ENCODE measurements around the gene CXorf49.
"Not testable (repeated sequence)": the region's sequence is repeated elsewhere in the genome, so short reads cannot be mapped to it uniquely, and the experiment has no call there.

Gene CXorf49

DNA sequence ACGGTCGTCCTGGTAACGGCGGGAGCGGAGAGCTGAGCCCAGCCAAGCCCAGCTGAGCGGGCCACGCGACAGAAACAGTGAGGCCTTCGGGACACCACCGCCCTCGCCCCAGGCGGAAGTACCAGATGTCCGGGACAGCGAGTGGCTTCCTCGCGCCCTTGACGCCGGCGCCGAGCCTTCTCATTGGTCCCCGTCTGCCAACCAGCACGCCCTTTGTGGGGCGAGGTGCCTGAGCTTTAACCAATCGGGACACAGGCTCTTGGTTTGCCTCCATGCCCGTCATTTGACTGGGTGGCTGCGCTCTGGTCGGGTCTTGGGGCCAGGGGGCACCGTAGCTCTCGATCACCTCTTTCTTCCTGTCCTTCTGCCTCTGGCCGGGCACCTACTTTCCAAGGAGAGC, at the start of gene CXorf49:
CXorf49 (minus strand) TSS at position 101 of the 400 bp plus-strand sequence. CDS start 134 bp downstream, outside the sequence.
- DNase-seq (ENCODE audit: low read depth in 2 of 2) = not testable (repeated sequence)

DNA sequence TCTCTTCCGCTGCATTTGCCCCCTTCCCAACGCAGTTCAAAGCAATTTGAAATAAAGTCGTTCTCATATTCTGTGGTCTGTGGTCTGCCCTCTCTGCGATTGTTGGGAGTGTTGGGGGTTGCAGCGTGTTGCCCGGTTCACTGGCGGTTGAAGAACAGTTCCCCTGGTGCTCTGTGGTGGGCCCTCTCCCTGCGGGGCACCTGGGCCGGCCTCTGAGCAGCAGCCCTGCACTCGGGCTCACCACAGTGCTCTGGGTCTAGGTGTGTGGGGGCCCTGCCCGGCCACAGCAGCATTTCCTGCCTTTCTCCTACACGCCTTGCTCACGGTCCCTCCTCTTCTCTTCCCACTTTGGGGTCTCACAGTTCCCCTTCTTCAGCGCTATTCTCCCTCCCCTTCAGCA, 49.0 kb upstream of the CXorf49 start:
- DNase-seq (ENCODE audit: low read depth in 2 of 2) = not testable (repeated sequence)

DNA sequence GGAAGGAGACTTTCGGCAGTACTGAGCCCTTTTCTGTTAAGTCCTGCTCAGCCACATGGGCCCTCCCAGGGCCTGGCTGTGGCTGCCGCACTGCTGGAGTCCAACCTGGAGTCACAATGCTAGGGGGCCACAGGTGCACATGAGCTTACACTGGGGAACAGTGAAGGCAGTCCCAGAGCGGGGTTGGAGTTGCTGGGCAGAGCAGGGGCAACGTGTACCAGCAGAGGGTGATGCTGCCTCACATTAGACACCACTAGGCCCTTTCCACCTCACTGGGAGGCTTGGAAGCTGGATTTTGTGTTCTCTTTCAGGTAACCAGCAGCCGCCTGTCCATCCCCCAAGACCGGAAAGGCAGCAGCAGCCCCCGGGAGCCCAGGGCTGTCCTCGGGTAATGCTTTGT, 47.5 kb upstream of the CXorf49 start:
- DNase-seq (ENCODE audit: low read depth in 2 of 2) = not testable (repeated sequence)

DNA sequence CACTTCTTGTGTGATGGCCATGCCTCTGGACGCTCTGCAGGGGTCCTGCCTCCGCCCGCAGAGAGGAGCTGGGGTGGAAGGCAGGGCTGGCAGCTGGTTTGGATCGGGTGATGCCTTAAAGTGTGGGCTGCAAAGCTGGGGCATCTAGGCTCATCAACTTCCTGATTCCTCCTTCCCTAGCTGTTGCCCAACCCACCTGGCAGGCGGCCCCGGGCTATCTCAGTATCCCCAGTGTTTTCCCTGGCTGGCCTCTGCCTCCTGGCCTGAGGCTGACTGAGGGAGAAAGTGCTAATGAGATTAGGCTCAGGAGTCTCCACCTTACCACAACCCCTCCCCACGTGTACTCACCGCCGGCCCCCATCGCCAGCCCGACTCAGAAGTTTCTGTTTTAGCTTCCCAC, 46.7 kb upstream of the CXorf49 start:
- not testable (repeated sequence) for DNase-seq (ENCODE audit: low read depth in 2 of 2)

DNA sequence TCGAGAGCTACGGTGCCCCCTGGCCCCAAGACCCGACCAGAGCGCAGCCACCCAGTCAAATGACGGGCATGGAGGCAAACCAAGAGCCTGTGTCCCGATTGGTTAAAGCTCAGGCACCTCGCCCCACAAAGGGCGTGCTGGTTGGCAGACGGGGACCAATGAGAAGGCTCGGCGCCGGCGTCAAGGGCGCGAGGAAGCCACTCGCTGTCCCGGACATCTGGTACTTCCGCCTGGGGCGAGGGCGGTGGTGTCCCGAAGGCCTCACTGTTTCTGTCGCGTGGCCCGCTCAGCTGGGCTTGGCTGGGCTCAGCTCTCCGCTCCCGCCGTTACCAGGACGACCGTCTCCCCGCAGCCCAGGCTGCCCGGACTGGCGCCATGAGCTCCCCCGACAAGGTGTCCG, 45.0 kb upstream of the CXorf49 start, which contains the start of gene CXorf49B:
CXorf49B (plus strand) TSS at position 301 of the 400 bp plus-strand sequence; CDS start at position 376, 75 bp downstream.
- not testable (repeated sequence) for DNase-seq (ENCODE audit: low read depth in 2 of 2)

DNA sequence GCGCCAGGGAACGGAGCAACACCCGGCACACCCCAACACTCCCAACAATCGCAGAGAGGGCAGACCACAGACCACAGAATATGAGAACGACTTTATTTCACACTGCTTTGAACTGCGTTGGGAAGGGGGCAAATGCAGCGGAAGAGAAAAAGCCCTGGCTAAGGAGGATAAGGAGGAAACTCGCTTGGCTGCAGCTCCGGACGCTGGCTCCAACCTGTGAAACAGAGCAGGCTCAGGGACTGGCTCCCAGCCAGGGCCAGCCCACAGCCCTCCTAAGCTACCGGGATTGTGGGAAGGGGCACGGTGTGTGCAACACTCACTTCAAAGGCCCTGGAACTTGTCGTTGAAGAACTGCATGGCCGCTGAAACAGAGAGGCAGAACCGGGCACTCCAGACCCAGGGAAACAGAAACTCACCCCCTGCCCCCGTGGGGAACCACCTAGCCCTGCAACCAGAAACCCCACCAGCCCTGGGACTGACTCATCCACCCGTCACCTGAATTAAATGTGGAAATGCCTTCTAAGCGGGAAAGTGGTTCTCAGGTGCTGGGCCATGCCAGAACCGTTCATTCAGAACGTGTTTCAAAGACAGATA, 42.7 kb upstream of the CXorf49 start:
- DNase-seq (ENCODE audit: low read depth in 2 of 2) = not testable (repeated sequence)

DNA sequence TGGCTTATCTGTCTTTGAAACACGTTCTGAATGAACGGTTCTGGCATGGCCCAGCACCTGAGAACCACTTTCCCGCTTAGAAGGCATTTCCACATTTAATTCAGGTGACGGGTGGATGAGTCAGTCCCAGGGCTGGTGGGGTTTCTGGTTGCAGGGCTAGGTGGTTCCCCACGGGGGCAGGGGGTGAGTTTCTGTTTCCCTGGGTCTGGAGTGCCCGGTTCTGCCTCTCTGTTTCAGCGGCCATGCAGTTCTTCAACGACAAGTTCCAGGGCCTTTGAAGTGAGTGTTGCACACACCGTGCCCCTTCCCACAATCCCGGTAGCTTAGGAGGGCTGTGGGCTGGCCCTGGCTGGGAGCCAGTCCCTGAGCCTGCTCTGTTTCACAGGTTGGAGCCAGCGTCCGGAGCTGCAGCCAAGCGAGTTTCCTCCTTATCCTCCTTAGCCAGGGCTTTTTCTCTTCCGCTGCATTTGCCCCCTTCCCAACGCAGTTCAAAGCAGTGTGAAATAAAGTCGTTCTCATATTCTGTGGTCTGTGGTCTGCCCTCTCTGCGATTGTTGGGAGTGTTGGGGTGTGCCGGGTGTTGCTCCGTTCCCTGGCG, 2.3 kb upstream of the CXorf49 start:
- DNase-seq (ENCODE audit: low read depth in 2 of 2) = not testable (repeated sequence)

DNA sequence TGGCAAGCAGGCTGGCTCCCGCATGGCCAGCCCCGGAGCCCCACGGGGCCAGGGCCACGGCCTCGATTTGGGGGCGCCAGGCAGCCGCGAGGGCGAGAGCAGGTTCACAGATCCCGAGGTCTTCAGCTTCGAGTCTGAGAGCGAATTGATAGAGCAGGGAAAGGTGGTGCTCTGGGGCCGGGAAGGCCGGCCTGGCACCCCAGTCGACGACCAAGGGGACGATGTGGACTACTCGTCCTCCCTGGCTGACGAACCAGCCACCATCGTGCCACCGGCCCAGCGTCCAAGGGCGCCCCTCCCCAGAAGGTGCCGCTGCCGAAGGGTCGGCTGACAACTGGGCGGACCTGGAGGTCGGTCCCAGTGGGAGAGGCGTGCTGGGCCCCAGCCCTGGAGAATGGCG, 1.1 kb upstream of the CXorf49 start:
- DNase-seq (ENCODE audit: low read depth in 2 of 2) = not testable (repeated sequence)

DNA sequence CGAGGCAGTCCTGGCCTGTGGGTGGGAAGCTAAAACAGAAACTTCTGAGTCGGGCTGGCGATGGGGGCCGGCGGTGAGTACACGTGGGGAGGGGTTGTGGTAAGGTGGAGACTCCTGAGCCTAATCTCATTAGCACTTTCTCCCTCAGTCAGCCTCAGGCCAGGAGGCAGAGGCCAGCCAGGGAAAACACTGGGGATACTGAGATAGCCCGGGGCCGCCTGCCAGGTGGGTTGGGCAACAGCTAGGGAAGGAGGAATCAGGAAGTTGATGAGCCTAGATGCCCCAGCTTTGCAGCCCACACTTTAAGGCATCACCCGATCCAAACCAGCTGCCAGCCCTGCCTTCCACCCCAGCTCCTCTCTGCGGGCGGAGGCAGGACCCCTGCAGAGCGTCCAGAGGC, 1.8 kb downstream of the CXorf49 start:
- not testable (repeated sequence) for DNase-seq (ENCODE audit: low read depth in 2 of 2)

DNA sequence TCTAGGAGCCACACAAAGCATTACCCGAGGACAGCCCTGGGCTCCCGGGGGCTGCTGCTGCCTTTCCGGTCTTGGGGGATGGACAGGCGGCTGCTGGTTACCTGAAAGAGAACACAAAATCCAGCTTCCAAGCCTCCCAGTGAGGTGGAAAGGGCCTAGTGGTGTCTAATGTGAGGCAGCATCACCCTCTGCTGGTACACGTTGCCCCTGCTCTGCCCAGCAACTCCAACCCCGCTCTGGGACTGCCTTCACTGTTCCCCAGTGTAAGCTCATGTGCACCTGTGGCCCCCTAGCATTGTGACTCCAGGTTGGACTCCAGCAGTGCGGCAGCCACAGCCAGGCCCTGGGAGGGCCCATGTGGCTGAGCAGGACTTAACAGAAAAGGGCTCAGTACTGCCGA, 2.5 kb downstream of the CXorf49 start:
- not testable (repeated sequence) for DNase-seq (ENCODE audit: low read depth in 2 of 2)

DNA sequence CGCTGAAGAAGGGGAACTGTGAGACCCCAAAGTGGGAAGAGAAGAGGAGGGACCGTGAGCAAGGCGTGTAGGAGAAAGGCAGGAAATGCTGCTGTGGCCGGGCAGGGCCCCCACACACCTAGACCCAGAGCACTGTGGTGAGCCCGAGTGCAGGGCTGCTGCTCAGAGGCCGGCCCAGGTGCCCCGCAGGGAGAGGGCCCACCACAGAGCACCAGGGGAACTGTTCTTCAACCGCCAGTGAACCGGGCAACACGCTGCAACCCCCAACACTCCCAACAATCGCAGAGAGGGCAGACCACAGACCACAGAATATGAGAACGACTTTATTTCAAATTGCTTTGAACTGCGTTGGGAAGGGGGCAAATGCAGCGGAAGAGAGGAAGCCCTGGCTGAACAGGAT, 4.0 kb downstream of the CXorf49 start:
- not testable (repeated sequence) for DNase-seq (ENCODE audit: low read depth in 2 of 2)

DNA sequence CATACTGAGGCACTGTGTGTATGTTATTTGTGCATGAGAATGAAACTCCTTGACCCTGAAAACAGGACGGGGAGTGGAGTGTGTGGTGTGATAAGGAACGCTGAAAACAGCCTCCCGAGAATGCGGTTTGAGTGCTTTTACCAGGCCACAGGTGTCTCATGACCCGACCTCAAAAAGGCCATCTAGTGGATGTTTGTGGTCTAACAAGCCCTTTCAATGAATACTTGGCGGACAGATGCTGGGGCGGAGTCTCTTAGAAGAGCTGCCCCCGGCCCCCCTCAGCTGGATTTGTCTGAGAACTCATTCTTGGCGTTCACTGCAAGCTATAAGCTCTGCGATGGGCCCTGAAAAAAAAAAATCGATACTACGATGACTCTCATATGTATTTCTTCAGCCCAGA, 15.2 kb downstream of the CXorf49 start:
- DNase-seq (ENCODE audit: low read depth in 2 of 2) = not testable (repeated sequence)

DNA sequence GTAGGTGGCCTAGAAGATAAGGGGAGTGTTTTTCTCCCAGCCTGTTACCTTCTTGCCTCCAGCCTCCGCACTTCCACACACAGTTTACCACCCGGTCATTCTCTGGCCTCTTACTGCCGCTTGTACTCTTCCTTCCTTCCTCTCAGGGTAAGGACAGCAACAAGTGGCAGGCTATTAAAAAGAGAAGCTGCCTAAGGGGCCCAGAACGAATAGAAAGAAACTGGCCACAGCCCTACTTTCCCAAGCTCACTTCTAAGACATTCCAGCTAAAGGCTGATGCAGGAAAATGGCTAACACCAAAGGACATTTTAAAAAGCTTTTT, 19.1 kb downstream of the CXorf49 start:
- not testable (repeated sequence) for DNase-seq (ENCODE audit: low read depth in 2 of 2)

DNA sequence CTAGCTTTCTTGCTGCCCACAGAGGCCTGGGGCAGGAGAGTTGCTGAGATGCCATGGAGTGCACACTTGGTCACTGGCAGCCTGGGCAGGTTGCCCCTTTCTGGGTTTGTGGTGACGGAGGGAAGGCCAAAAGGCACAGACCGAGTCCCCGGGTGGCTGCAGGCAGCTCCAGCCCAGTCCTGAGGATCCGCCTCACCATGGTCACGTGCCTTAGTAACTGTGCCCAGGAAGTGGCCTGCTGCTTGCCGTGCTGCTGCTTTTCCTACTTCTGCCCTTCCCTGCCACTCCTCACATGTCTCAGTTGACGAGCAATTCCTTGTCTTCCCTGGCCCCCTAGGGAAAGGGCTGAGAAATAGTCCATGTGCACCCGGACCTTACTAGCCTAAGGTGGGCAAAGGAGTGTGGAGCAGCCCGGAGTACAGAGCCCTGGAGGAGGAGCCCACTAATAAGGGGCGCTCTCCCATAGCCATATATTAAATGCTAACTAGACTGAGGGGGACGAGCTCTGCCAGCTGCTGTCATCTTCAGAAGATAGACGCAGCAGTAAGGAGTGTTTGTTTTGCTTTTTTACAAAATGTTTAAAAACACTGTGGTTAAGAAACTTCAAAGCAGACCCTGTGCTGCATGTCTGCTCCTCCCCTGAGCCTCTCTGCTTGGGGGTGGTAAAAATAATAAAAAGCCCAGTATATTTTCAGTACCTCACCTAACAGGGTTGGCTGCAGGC, 19.6 kb downstream of the CXorf49 start:
- DNase-seq (ENCODE audit: low read depth in 2 of 2) = not testable (repeated sequence)

DNA sequence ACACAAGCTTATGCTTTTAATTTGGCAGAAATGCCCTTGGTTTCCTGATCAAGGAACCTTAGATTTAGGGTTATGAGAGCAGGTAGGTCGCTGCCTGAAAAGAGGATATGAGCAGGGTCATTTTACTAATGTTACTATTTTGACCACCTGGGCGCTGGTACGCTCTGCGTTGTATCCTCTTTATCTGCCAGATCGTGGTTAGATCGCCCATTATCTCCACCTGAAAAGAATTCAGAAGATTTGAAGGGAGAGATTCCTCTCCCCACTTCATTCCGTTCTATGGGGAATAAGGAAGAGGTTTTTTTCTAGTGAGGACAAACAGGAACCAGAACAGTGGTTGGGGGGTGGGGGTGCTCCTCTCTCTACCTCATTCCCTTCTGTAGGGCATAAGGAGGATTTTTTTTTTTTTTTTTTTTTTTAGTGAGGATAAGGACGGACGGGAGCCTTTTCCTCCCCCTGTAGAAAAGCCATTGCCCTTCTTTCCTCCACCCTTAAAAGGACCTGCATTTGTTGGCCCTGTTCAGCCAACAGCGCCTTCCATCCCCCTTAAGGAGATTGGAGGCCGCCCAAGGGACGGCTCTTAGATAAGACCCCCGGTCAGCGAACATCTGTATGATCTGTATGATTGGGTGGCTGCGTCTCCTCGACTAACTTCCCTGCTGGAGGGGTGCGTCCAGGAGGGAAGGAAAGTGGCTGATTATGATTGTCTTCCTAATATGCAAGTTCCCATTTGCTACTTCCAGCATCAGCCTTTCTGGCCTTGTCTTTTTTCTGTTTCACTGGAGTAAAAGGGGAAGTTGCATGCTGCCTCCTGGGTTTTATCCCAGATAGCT, 20.4 kb downstream of the CXorf49 start:
- not testable (repeated sequence) for DNase-seq (ENCODE audit: low read depth in 2 of 2)

DNA sequence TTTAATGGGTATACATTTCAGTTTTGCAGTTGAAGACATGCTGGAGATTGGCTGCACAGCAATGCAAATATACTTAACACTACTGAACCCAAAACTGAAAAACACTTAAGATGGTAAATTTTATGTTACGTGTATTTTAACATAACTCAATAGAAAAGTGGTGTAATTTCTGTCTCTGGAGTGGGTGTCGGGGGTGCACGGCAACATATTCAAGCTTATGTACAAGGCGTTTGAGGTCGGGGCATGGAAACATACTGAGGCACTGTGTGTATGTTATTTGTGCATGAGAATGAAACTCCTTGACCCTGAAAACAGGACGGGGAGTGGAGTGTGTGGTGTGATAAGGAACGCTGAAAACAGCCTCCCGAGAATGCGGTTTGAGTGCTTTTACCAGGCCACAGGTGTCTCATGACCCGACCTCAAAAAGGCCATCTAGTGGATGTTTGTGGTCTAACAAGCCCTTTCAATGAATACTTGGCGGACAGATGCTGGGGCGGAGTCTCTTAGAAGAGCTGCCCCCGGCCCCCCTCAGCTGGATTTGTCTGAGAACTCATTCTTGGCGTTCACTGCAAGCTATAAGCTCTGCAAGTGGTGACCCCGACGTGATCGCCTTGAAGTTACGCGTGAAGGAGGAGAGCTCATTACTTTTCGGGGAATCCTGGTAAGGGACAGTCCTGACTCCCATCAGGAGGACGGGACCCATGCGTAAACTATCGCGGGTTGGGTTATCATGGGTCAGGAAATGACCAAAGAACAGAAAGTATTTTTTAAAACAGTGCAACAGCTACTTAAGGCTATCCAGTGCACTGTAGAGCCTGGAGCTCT, 21.2 kb downstream of the CXorf49 start:
- not testable (repeated sequence) for DNase-seq (ENCODE audit: low read depth in 2 of 2)

DNA sequence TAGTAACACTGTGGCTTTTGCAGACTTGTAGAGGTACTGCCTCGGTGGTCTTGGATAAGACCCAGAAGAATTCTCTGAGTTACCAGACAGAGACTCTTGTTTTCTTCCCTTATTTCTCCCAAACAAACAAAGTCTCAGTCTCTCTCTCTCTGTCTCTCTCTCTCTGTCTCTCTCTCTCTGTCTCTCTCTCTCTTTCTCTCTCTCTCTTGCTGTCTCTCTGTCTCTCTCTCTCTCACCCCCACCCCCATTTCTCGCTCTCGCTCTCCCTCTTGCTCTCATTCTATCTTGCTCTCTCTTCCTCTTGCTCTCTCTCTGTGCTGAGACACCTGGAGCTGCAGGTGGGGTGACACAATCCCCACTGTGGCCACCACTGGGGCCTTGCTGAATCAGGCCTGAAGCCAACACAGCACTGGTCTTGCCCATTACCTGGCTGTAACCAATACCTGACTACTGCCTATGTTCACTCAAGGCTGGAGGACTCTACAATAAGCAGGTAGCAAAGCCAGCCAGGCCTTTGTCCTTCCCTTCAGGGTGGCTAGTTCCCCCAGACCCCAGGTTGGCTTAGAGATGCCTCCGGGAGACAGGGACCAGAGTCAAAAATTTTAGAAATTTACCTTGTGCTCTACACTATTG, 38.4 kb downstream of the CXorf49 start:
- no peak for DNase-seq (ENCODE audit: low read depth in 2 of 2)

DNA sequence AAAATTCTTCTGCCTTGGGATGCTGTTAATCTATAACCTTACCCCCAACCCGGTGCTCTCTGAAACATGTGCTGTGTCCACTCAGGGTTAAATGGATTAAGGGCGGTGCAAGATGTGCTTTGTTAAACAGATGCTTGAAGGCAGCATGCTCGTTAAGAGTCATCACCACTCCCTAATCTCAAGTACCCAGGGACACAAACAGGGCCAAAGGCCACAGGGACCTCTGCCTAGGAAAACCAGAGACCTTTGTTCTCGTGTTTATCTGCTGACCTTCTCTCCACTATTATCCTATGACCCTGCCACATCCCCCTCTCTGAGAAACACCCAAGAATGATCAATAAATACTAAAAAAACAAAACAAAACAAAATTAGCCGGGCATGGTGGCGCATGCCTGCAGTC, 40.9 kb downstream of the CXorf49 start:
- not testable (repeated sequence) for DNase-seq (ENCODE audit: low read depth in 2 of 2)

DNA sequence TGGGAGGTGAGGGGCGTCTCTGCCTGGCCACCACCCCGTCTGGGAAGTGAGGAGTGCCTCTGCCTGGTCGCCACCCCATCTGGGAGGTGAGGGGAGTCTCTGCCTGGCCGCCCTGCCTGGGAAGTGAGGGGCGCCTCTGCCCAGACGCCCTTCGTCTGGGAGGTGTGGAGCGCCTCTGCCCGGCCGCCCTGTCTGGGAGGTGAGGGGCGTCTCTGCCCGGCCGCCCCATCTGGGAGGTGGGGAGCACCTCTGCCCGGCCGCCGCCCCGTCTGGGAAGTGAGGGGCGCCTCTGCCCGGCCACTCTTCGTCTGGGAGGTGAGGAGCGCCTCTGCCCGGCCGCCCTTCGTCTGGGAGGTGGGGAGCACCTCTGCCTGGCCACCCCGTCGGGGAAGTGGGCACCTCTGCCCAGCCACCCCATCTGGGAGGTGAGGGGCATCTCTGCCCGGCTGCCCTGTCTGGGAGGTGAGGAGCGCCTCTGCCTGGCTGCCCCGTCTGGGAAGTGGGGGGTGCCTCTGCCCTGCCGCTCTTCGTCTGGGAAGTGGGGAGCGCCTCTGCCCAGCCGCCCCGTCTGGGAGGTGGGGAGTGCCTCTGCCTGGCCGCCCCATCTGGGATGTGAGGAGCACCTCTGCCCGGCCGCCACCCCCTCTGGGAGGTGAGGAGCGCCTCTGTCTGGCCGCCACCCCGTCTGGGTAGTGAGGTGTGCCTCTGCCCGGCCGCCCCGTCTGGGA, 41.9 kb downstream of the CXorf49 start:
- DNase-seq (ENCODE audit: low read depth in 2 of 2) = not testable (repeated sequence)

DNA sequence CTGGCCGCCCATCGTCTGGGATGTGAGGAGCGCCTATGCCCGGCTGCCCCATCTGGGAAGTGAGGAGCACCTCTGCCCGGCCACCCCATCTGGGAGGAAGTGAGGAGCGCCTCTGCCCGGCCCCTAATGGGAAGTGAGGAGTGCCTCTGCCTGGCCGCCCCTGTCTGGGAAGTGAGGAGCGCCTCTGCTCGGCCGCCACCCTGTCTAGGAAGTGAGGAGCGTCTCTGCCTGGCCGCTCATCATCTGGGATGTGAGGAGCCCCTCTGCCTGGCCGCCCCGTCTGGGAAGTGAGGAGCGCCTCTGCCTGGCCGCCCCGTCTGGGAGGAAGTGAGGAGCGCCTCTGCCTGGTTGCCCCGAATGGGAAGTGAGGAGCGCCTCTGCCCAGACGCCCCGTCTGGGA, 42.4 kb downstream of the CXorf49 start:
- DNase-seq (ENCODE audit: low read depth in 2 of 2) = not testable (repeated sequence)

Data from stimulated activated CD8-positive, alpha-beta memory T cell treated with anti-CD3 and anti-CD28 coated beads, Interleukin-7, amount 100 ng/mL, for 4 hours (primary cell).